OCI-LY7 (cell line): ENCODE results near the gene AGAP3.

Experiments
- EZH2phosphoT487 ChIP-seq: fragments of 200-600 bp; sonication (generic); IDR thresholded peaks from 2 replicates; pipeline ENCODE4 v1.6.1; 2018; ENCODE audit warnings: low read depth, borderline replicate concordance, mild to moderate bottlenecking, mixed run types, antibody characterized with exemption, low read length, moderate library complexity, mixed read lengths
- TF ChIP-seq, protein P1 (sequence below): fragments of 200-600 bp; sonication (generic); conservative IDR thresholded peaks from 2 replicates; pipeline ENCODE4 v1.5.1; 2014; ENCODE audit warnings: mild to moderate bottlenecking, antibody characterized with exemption, low read length, moderate library complexity, mixed read lengths

DNA sequence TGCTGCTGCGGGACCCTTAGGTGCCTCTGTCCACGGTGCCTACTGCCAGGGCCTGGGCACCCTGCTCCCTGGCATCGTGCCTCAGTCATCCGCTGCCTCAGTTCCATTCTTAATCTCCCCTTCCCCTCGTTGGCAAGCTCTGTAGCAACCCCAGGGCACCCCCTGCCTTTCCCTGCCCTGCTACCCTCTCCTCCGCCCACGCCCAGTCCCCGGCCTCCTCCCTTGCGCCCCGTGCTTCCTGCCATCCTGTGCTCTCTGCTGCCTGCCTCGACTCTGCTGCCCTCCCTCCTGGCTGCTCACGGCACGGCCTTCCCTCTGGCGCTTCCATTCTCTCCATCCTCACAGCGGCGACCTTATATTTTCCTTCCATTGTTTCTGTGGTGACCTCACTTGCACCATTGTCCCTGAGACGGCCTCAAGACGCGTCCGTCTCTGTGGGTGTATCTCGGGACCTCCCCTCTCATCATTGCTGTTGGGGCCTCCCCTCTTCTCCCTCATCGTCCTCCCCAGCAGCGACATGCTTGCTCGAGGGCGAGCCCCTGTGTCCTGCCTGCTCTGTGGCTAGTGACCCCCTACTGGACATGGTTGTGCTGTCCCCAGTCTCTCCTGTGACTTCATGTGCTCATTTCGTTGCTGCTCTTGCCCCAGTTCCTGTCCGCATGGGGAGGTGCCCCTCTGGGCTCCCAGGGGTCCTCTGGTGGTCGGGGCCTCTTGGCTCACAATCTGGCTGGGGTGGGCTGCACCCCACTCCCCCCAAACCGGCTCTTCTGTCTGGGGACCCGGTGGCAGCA is 35.3 kb downstream of the AGAP3 start:
- TF ChIP-seq, protein P1, sequence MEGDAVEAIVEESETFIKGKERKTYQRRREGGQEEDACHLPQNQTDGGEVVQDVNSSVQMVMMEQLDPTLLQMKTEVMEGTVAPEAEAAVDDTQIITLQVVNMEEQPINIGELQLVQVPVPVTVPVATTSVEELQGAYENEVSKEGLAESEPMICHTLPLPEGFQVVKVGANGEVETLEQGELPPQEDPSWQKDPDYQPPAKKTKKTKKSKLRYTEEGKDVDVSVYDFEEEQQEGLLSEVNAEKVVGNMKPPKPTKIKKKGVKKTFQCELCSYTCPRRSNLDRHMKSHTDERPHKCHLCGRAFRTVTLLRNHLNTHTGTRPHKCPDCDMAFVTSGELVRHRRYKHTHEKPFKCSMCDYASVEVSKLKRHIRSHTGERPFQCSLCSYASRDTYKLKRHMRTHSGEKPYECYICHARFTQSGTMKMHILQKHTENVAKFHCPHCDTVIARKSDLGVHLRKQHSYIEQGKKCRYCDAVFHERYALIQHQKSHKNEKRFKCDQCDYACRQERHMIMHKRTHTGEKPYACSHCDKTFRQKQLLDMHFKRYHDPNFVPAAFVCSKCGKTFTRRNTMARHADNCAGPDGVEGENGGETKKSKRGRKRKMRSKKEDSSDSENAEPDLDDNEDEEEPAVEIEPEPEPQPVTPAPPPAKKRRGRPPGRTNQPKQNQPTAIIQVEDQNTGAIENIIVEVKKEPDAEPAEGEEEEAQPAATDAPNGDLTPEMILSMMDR, result no peak
- TF ChIP-seq EZH2phosphoT487, result no peak
